ENCODE data around the gene ANTXR2.

- TF ChIP-seq CTCF (IDR thresholded peaks at IDR 0.05; ENCODE audit: low read length) (no peak), EZH2 (optimal IDR thresholded peaks at IDR 0.05; ENCODE audit: low read depth, low read length) (no peak)
These were observed 74.8 kb downstream of the ANTXR2 start for GRCh38 chr4:79998201-79998600.

Data from MM.1S (cell line).